ENCODE results near the gene TENM4.

Gene TENM4

DNA sequence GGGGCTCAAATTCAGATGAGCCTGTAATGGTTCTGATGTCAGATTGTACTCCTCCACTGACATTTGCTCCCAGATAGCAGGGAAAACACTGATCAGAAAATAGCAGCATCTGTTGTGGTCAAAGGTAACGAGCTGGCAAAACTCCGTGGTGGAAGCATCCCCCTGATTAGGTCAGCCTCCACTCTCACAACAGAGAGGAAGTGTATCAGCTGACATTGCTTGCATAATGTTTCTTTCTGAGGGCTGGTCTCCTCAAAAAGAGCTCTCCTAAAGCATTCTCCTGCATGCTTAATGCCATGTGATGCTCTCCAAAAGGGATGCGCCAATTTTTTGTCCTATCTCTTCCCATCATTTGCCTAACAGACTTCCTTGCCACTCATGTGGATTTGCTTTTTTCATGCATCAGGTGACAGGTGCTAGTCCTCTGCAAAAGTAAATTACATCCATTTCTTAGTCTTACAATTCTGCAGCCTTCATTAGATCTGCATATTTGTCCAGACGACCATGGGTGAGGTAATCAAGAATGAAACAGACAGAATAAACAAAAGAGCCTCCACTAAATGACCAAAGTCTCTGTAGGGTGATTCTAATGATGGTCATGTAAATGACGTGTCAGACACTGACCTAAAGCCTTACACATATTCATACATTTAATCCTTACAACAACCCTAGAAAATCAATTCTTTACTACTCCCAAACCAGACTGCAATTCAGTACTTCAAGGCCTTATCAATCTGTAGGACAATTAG lies 6.4 kb upstream of the TENM4 start:
- no peak for DNase-seq (ENCODE audit: low read depth)

- DNase-seq (ENCODE audit: low read depth): no peak
These were observed 4.1 kb upstream of the TENM4 start for GRCh38 chr11:79444923-79445322.

DNA sequence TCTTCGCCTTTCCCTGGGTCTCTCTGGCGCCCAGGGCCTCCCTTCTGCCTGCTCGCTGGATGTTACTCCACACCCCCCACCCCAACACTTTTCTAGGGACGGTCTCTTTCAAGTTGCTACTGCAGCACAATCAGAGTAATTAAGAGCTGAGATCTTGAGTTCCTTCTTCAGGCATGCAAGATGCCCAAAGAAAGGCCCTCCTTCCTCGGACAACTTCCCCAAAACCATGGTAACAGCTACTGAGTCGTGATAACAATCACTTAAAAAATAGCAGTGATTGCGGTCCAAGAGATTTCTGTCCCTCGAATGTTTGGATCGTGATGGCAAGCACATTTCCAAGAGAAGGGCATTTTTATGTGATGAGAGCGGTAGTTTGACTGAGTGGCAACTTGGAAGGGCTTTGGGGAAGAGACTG lies 638 bp upstream of the TENM4 start:
- no peak for DNase-seq (ENCODE audit: low read depth)

DNA sequence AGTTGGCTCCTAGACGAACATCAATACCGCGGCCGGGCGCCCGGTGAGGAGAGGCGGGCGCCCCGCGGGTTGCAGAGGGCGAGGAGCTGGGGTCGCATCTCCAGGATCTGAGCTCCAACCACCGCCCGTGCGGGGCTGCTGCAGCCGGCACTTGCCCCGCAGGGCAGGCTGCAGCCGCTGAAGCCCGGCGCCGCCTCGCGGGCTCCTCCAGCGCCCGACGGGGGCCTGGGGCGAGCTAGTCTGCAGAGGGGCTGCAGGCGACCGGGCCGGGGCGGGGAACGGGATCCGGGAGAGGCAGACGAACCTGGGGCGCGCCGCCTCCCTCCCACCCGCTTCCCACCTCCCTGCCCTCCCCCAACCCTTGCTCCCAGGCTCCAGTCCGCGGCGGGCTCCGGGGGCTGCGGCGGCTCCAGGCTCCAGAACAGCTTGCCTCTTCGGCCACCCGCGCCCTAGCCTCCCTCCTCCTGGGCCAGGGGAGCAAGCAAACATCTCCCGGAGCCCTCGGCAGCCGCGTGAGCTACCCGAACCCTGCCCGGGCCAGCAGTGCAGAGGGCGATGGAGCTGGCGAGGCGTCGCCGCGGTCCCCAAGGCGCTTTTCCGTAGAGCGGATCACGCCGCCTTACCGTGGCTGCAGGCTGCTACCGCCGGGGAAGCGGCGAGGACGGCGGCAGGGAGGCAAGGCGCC lies 802 bp downstream of the TENM4 start:
- no peak for DNase-seq (ENCODE audit: low read depth)

DNA sequence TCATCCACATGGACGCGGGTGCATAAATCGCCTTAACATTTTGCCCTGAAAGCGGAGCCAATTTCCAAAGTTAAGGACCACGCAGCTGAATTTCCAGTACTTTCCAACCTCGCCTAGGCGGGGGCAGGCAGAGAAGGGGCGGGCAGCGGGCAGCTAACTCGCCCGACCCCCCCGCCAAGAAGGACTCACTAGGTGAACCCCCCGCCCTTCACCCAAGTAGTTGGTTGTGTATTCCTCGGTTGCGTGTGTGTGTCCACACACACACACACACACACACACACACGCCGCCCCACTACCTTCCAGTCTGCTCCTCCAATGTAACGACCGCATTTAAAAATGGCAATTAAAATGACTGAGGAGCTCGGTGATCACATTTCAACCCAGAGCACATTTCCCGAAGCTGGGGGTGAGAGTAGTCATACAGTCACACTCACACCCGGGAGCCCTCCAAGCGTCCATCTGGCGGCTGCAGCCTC lies 1.4 kb downstream of the TENM4 start:
- DNase-seq (ENCODE audit: low read depth): no peak

GRCh38 chr11:79438631-79439409 lies 2.0 kb downstream of the TENM4 start:
- no peak for DNase-seq (ENCODE audit: low read depth)

GRCh38 chr11:79437981-79438630 lies 2.7 kb downstream of the TENM4 start:
- no peak for DNase-seq (ENCODE audit: low read depth)

- DNase-seq (ENCODE audit: low read depth): no peak
These were observed 3.4 kb downstream of the TENM4 start for GRCh38 chr11:79437278-79437980.

- no peak for DNase-seq (ENCODE audit: low read depth)
These were observed 3.9 kb downstream of the TENM4 start for GRCh38 chr11:79436919-79437277.

DNA sequence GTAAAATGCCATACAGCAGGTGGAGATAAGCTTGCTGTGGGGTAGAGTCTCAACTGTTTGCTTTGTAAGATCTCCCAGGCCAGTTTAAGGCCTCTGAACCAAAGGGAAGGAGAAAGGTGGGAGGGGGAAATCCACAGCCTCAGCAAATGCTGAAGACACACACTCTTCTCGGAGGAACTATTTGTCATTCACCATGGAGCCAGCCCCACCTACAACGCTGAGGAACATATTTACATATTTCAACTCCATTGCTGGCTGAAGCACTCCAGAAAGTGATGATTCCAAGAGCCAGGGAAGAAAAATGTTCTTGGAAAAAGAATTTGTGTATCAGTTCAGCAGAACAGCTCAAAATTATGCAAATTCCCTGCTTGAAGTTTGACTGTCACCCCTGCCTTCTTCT lies 6.5 kb downstream of the TENM4 start:
- no peak for DNase-seq (ENCODE audit: low read depth)

GRCh38 chr11:79432138-79432537 lies 8.7 kb downstream of the TENM4 start:
- DNase-seq (ENCODE audit: low read depth): no peak

- DNase-seq (ENCODE audit: low read depth): no peak
These were observed 9.3 kb downstream of the TENM4 start for GRCh38 chr11:79431535-79431934.

GRCh38 chr11:79430280-79430679 lies 10.6 kb downstream of the TENM4 start:
- DNase-seq (ENCODE audit: low read depth): no peak

DNA sequence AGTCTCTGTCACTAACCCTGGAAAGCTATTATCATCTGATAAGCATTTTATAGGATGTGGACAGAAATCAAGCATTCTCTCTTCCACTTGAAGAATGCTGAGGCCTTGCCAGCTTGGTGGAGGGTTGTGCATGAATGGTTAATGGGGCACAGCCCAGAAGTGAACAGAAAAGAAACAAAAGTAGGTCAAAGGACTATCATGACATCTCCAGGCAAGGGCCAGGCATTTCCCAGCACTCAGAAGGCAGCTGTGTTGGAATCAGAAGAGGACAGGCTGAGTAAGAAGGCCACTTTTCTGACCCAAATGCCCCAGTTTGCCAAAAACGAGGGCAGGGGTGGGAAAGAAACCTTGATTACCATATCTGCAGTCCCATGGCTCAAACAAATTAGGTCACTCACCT lies 12.4 kb downstream of the TENM4 start:
- no peak for DNase-seq (ENCODE audit: low read depth)

DNA sequence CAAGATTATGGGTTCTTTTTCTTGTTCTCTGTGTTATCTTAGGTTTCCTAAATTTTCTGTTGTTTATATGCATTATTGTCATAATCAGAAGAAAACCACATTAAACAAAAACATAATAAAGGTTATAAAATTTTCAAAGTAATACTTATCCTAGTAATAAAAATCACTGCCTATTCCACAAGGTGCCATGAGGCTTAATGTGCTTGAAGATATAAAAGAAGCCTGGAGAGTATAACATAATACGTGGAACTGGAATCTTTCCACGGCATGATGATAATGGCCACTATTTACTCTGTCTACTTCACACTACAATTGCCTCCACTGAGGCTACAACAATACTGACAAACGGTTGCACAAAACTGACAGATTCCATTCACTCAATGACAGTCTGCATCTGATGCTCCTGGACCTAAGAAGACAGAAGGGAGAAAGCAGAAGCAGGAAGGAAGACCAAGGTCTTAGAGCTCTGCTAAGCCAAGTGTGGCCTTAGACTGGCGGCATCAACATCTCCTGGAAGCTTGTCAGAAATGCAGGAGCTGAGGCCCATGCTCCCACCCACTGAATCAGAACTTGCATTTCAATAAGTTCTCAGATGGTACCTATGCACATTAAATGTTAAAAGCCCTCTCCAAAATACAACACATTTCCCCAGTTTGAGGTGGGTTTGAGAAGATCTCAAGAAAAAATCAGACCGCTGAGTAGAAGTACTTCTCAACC lies 13.1 kb downstream of the TENM4 start:
- no peak for DNase-seq (ENCODE audit: low read depth)

DNA sequence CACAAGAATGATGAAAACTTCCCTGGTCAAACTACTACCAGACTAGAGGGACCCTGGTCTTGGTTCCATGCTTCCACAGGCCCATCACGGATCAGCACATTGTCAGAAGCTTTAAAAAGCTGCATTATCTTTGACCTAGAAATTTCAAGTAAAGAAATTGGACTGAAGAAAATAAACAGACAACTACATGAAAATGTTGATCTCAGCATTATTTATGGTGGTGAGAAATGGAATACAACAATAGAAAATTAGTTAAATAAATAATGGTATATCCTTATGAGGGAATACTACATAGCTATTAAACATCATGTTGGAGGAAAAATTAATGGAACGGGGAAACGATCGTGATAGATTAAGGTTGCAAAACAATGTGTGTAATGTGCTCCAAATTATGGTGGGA lies 13.7 kb downstream of the TENM4 start:
- DNase-seq (ENCODE audit: low read depth): no peak

DNA sequence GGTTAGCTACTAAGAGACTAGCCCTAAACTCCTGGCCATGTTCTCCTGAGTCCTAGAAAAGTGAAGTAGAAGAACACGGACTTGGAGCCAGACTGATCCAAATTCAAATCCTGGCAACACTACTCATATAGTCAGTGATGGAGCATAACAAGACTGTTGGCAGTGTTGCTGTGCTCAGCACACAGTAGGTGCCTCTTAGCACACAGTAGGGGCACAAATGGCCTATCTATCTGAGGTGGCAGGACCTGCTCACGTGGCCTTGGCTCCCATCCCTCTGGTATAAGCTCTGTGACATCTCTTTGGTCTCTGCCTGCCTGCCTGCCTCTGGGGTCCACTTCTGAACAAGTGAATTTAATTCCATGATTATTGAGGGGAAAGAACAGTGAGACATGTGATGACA lies 15.4 kb downstream of the TENM4 start:
- DNase-seq (ENCODE audit: low read depth): no peak

GRCh38 chr11:79423736-79424135 lies 17.1 kb downstream of the TENM4 start:
- DNase-seq (ENCODE audit: low read depth): no peak

DNA sequence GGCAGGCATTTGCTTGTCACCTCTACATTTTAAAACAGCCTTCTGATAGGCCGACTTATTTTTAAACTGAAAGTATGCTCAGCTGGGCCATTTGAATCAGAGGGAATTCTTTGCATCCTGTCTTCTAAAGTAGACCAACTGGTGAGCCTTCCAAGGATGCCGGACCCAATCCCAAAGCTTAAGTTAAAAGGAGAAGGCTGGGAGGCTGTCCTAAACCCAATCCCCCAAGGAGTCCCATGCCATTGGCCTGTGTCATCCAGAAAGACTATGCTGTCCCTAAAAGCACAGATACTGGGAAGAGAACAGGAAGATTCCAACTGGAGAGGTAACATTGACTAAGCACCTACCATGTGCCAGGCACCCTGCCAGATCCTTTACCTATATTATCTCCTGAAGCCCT lies 18.0 kb downstream of the TENM4 start:
- no peak for DNase-seq (ENCODE audit: low read depth)

DNA sequence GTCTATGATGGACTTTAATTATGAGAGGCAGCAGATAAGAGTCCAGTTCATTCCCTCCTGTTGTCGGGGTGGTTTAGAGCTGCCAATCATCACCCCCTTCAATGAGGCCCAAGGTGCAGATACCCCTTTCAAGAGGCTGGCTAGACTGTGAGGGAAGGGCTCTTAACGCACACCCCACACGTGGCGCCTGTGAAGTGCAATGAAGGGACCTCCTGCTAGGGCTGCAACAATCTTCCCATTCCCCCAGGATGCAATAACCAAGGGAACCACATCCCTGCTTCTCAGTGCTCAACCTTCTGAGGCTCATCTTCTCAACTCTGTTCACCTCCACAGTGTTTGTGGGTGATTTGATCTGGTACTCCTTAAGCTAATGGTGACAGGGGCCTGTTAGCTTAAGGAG lies 19.0 kb downstream of the TENM4 start:
- DNase-seq (ENCODE audit: low read depth): no peak

DNA sequence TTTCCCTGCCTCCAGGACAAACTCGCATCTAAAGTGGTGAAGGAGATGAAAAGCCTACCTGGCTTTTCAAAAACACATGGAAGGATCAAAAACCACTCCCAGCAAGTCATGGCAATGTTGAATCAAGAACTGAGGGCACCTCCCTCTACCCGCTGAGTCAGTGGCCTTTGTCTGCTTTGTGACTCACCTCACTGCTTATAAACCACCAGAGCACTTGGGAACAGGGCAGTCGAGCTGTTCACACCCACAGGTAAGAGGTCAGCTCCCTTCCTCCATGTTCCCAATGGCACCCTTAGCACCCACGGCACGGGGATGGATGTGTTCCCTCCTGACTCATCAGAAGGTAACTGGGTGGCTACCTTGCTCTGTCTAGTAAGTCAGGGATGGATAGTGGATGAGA lies 21.7 kb downstream of the TENM4 start:
- DNase-seq (ENCODE audit: low read depth): no peak
